HFF-Myc (cell line): ENCODE results near the gene ZNF174.

ENCODE experiments used
- DNase-seq: peaks from one replicate; pipeline ENCODE4 v3.0.0-alpha.2; 2011; ENCODE audit warnings: low read depth; ENCODE audit errors: extremely low read depth
- H3K4me3 ChIP-seq: replicated peaks from 2 replicates; pipeline ENCODE4 v1.5.1; 2011; ENCODE audit warnings: low read depth, mild to moderate bottlenecking, control low read depth, low read length
- CTCF ChIP-seq: IDR thresholded peaks from 2 replicates; pipeline ENCODE4 v1.5.1; 2012; ENCODE audit warnings: mild to moderate bottlenecking, low read depth, low read length, control low read depth; ENCODE audit errors: missing control alignments

ZNF174 gene

GRCh38 chr16:3400779-3401688 lies at the start of gene ZNF174, which contains the start of gene ZSCAN32:
TSS of gene ZNF174 (plus strand) at chr16:3401215. CDS start at chr16:3402005, 790 bp downstream.
TSS of gene ZSCAN32 (minus strand) at chr16:3401004. CDS start at chr16:3397557, 3,447 bp downstream.
- peak; percentile 98 for DNase-seq
- TF ChIP-seq CTCF, result no peak
- H3K4me3 ChIP-seq, result peak within 1 kb of the TSS; percentile 78

GRCh38 chr16:3355589-3355988 lies 45.4 kb upstream of the ZNF174 start, which contains the start of gene OR2C1:
TSS of gene OR2C1 (plus strand) at chr16:3355889. CDS start at chr16:3355941, 52 bp downstream.
- no peak for TF ChIP-seq CTCF
- no peak within 1 kb of the TSS for H3K4me3 ChIP-seq
- no peak for DNase-seq

GRCh38 chr16:3356118-3356517 lies 44.9 kb upstream of the ZNF174 start:
- no peak overlapping the region for H3K4me3 ChIP-seq
- no peak for DNase-seq
- TF ChIP-seq CTCF, result no peak

- no peak overlapping the region for H3K4me3 ChIP-seq
- TF ChIP-seq CTCF, result no peak
- DNase-seq, result no peak
Measured at GRCh38 chr16:3358871-3359270, 42.1 kb upstream of the ZNF174 start.

- DNase-seq, result no peak
- TF ChIP-seq CTCF, result no peak
- H3K4me3 ChIP-seq, result no peak overlapping the region
Measured at GRCh38 chr16:3362931-3363330, 38.1 kb upstream of the ZNF174 start.

- no peak overlapping the region for H3K4me3 ChIP-seq
- no peak for DNase-seq
- no peak for TF ChIP-seq CTCF
Measured at GRCh38 chr16:3363793-3364192, 37.2 kb upstream of the ZNF174 start.
